ENCODE data around the gene EXTL2. TPM values are rescaled to one million over a fixed set of nuclear protein-coding genes. Genes with fewer than 3 reads are reported as not detected.
A peak's percentile ranks its signal among the peaks of the same experiment; 100 is the strongest.
"Not testable (repeated sequence)": the region's sequence is repeated elsewhere in the genome, so short reads cannot be mapped to it uniquely, and the experiment has no call there.

The EXTL2 gene
- total RNA-seq, 2 experiments from 2014 or later, result 10.0 to 10.8 TPM

- peaks cover 13% of the 10 kb centered on the region for H3K27me3 Mint-ChIP-seq
- no peak overlapping the region for H3K4me3 Mint-ChIP-seq
- H3K27ac Mint-ChIP-seq, result no peak overlapping the region
- peaks cover 2% of the 10 kb centered on the region for H3K4me1 Mint-ChIP-seq
- no peak for DNase-seq
- no peaks in the 10 kb centered on the region for H3K9me3 Mint-ChIP-seq
- peaks cover 3% of the 10 kb centered on the region for H3K36me3 Mint-ChIP-seq
Observed at GRCh38 chr1:100851726-100852125, 42.9 kb downstream of the EXTL2 start.

GRCh38 chr1:100847361-100848082 lies 47.1 kb downstream of the EXTL2 start:
- no peak overlapping the region for H3K27ac Mint-ChIP-seq
- H3K4me1 Mint-ChIP-seq, result peaks cover 2% of the 10 kb centered on the region
- peaks cover 4% of the 10 kb centered on the region for H3K9me3 Mint-ChIP-seq
- no peak overlapping the region for H3K4me3 Mint-ChIP-seq
- no peaks in the 10 kb centered on the region for H3K36me3 Mint-ChIP-seq
- H3K27me3 Mint-ChIP-seq, result peaks cover 13% of the 10 kb centered on the region
- DNase-seq, result no peak

GRCh38 chr1:100843160-100843559 lies 51.5 kb downstream of the EXTL2 start:
- H3K27ac Mint-ChIP-seq, H3K4me1 Mint-ChIP-seq, DNase-seq, H3K36me3 Mint-ChIP-seq, H3K4me3 Mint-ChIP-seq, H3K27me3 Mint-ChIP-seq: not testable (repeated sequence)
- H3K9me3 Mint-ChIP-seq, result peaks cover 14% of the 10 kb centered on the region

- no peak for DNase-seq
- Mint-ChIP-seq H3K27ac (no peak overlapping the region), H3K4me3 (no peak overlapping the region), H3K4me1 (peaks cover 4% of the 10 kb centered on the region), H3K36me3 (no peaks in the 10 kb centered on the region), H3K9me3 (peaks cover 8% of the 10 kb centered on the region), H3K27me3 (no peaks in the 10 kb centered on the region)
Observed at GRCh38 chr1:100835866-100836842, 58.5 kb downstream of the EXTL2 start.

GRCh38 chr1:100834777-100835660 lies 59.6 kb downstream of the EXTL2 start:
- H3K27ac Mint-ChIP-seq, result no peak overlapping the region
- H3K9me3 Mint-ChIP-seq, result no peaks in the 10 kb centered on the region
- H3K4me3 Mint-ChIP-seq, result no peak overlapping the region
- peaks cover 4% of the 10 kb centered on the region for H3K4me1 Mint-ChIP-seq
- no peaks in the 10 kb centered on the region for H3K27me3 Mint-ChIP-seq
- peak; percentile 2 for DNase-seq
- H3K36me3 Mint-ChIP-seq, result no peaks in the 10 kb centered on the region

- no peak overlapping the region for H3K4me3 Mint-ChIP-seq
- no peak overlapping the region for H3K27ac Mint-ChIP-seq
- peaks cover 4% of the 10 kb centered on the region for H3K4me1 Mint-ChIP-seq
- H3K36me3 Mint-ChIP-seq, result no peaks in the 10 kb centered on the region
- DNase-seq, result no peak
- H3K27me3 Mint-ChIP-seq, result peaks cover 8% of the 10 kb centered on the region
- peaks cover 3% of the 10 kb centered on the region for H3K9me3 Mint-ChIP-seq
Observed at GRCh38 chr1:100832694-100833428, 61.8 kb downstream of the EXTL2 start.

GRCh38 chr1:100825666-100826065 lies 69.0 kb downstream of the EXTL2 start:
- not testable (repeated sequence) for H3K4me1 Mint-ChIP-seq, H3K4me3 Mint-ChIP-seq, DNase-seq, H3K36me3 Mint-ChIP-seq, H3K27ac Mint-ChIP-seq
- H3K9me3 Mint-ChIP-seq, result peaks cover 32% of the 10 kb centered on the region
- peaks cover 13% of the 10 kb centered on the region for H3K27me3 Mint-ChIP-seq

Other genes starting within 250 kb of the EXTL2 start
- gene VCAM1, start 175.1 kb downstream of the EXTL2 start, total RNA-seq, result 1 to 10 TPM; 2.2 to 2.3 TPM
- 10 to 100 TPM; 38.9 to 40.9 TPM for gene SLC30A7, start 1.2 kb upstream of the EXTL2 start, total RNA-seq
- 10 to 100 TPM; 65.0 to 70.8 TPM for gene DPH5, start 130.9 kb upstream of the EXTL2 start, total RNA-seq

Data from activated naive CD8-positive, alpha-beta T cell treated with anti-CD3 and anti-CD28 coated beads for 36 hours (primary cell).